GM12878 (cell line): Measurements from ENCODE around the gene RBMS1. TPM values are rescaled to one million over a fixed set of nuclear protein-coding genes. Genes with fewer than 3 reads are reported as not detected.

ENCODE experiments used
- ATAC-seq: fragments of 200-7000 bp; cut with Tn5 transposase; 3 replicates; pipeline ENCODE4 v1.9.1; 2020; ENCODE audit warnings: mild to moderate bottlenecking, moderate library complexity
- BruUV-seq: library from RNA; stranded (reverse); fragments of 400-500 nt; replicated peaks from 2 replicates; lab custom pipeline; 2021; lab: Mats Ljungman, UMichigan
- CTCF ChIA-PET: fragments of 300-600 bp; sonication (Branson Sonifier 250); formaldehyde crosslinking; extraction: SDS; loops from one replicate; lab custom pipeline; 2021; ENCODE audit warnings: inconsistent platforms; lab: Yijun Ruan, JAX
- POLR2A ChIA-PET: fragments of 350-600 bp; formaldehyde crosslinking; extraction: SDS; loops from one replicate; lab custom pipeline; 2021; ENCODE audit warnings: inconsistent platforms; lab: Charles Lee
- RAD21 ChIA-PET: fragments of 300-600 bp; sonication (Branson Sonifier 250); formaldehyde crosslinking; loops from one replicate; lab custom pipeline; 2023; ENCODE audit warnings: antibody characterized with exemption; ENCODE audit not compliant: unreplicated experiment; lab: Charles Lee
- SMC1A ChIA-PET: fragments of 300-600 bp; sonication (Branson Sonifier 250); formaldehyde crosslinking; loops from one replicate; lab custom pipeline; 2023; ENCODE audit not compliant: unreplicated experiment, uncharacterized antibody; lab: Charles Lee
- DNase-seq: peaks from one replicate; pipeline ENCODE4 v3.0.0-alpha.2; 2011; ENCODE audit warnings: low read depth, low spot score
- FAIRE-seq: peaks from 3 replicates; lab custom pipeline; 2011; peaks lifted over from hg19 to GRCh38; lab: Jason Lieb, UNC
- H2AFZ ChIP-seq: 2 replicates; pipeline ENCODE4 v1.6.0; 2011; ENCODE audit warnings: low read depth, low read length, control low read depth; ENCODE audit not compliant: control insufficient read depth
- H3K27ac ChIP-seq: 2 replicates; pipeline ENCODE4 v1.5.1; 2011; ENCODE audit warnings: control low read depth; ENCODE audit not compliant: control insufficient read depth, insufficient read depth
- H3K27me3 ChIP-seq, 2 experiments: replicated peaks in 1 of 2; 2 replicates each; pipeline versions ENCODE4 v1.6.0 to v1.6.1; 2011; ENCODE audit warnings: low read length in 1 of 2; ENCODE audit not compliant: control insufficient read depth in 2 of 2, insufficient read depth in 2 of 2
- H3K36me3 ChIP-seq, 2 experiments: 2 replicates each; pipeline ENCODE4 v1.5.1; 2011; ENCODE audit warnings: low read length in 1 of 2; ENCODE audit not compliant: control insufficient read depth in 2 of 2, insufficient read depth in 2 of 2
- H3K4me1 ChIP-seq: 2 replicates; pipeline ENCODE4 v1.6.1; 2011; ENCODE audit warnings: mild to moderate bottlenecking, low read length, moderate library complexity, mixed read lengths; ENCODE audit not compliant: control insufficient read depth, insufficient read depth
- H3K4me2 ChIP-seq: 2 replicates; pipeline ENCODE4 v1.6.0; 2011; ENCODE audit warnings: control low read depth; ENCODE audit not compliant: control insufficient read depth, insufficient read depth
- H3K4me3 ChIP-seq: fragments of 200-600 bp; sonication (generic); 2 replicates; pipeline ENCODE4 v1.5.1; 2016
- H3K79me2 ChIP-seq: 2 replicates; pipeline ENCODE4 v1.6.0; 2011; ENCODE audit warnings: low read length; ENCODE audit not compliant: control insufficient read depth, insufficient read depth
- H3K9ac ChIP-seq: 2 replicates; pipeline ENCODE4 v1.8.0; 2011; ENCODE audit warnings: low read length, control low read depth, mixed read lengths; ENCODE audit not compliant: control insufficient read depth, insufficient read depth
- H3K9me3 ChIP-seq: replicated peaks from 3 replicates; pipeline ENCODE4 v1.5.1; 2011; ENCODE audit warnings: mild to moderate bottlenecking, low read length; ENCODE audit not compliant: control insufficient read depth, insufficient read depth
- H4K20me1 ChIP-seq: 2 replicates; pipeline ENCODE4 v1.6.0; 2011; ENCODE audit not compliant: control insufficient read depth, insufficient read depth
- ELK1 ChIP-seq: IDR thresholded peaks from 2 replicates; pipeline ENCODE4 v1.6.1; 2012; ENCODE audit warnings: low read depth, low read length, improper control_type of control experiment
- IRF4 ChIP-seq: IDR thresholded peaks from 2 replicates; pipeline ENCODE4 v1.6.1; 2011; ENCODE audit warnings: low read depth, low read length
- JUNB ChIP-seq: IDR thresholded peaks from 2 replicates; pipeline ENCODE4 v1.6.1; 2016; ENCODE audit warnings: antibody characterized with exemption, mild to moderate bottlenecking
- PAX5 ChIP-seq: IDR thresholded peaks from 2 replicates; pipeline ENCODE4 v1.6.1; 2011; ENCODE audit warnings: low read depth, low read length, borderline replicate concordance
- REST ChIP-seq: IDR thresholded peaks from 2 replicates; pipeline ENCODE4 v1.6.1; 2012; ENCODE audit warnings: mild to moderate bottlenecking, low read depth, low read length
- ZBTB4 ChIP-seq: fragments of 450-650 bp; formaldehyde crosslinking; IDR thresholded peaks from 2 replicates; pipeline ENCODE4 v1.4.0; 2022; ENCODE audit warnings: mild to moderate bottlenecking, moderate library complexity
- ZNF592 ChIP-seq: fragments of 450-650 bp; IDR thresholded peaks from 2 replicates; pipeline ENCODE4 v1.6.1; 2017; ENCODE audit warnings: mild to moderate bottlenecking, moderate library complexity
- WGBS: methylation state at CpG from one replicate; pipeline ENCODE4 v1.1.6; 2016; ENCODE audit warnings: low lambda C conversion rate; ENCODE audit not compliant: insufficient replicate concordance, insufficient coverage; ENCODE audit errors: missing lambda C conversion rate; 5-methylcytosine and 5-hydroxymethylcytosine counted together
- in situ Hi-C: fragments of 300-500 bp; cut with MboI; formaldehyde crosslinking; loops from 9 replicates; pipeline ENCODE4 v1.14.3; 2018; ENCODE audit warnings: mixed read lengths
- intact Hi-C: fragments of 100-400 bp; cut with micrococcal nuclease; formaldehyde crosslinking; loops from one replicate; pipeline ENCODE4 v1.14.2; 2022; ENCODE audit not compliant: unreplicated experiment
- polyA plus RNA-seq, 11 experiments: library from polyadenylated mRNA; depleted of rRNA in 4 of 11; unstranded in 6 of 11; stranded (reverse) in 5 of 11; fragments of >200 nt; fragmentation: Nextera tagmentation in 4 of 11; fragmentation: Illumina TruSeq in 1 of 11; extraction: Ambion mirVana in 4 of 11; extraction: Trizol in 1 of 11; gene quantifications; 1 replicate in 1 of 11; 2 replicates in 10 of 11; pipeline versions ENCODE4 v1.2.1 to v1.2.3, GENCODE V29; 2011 to 2016; ENCODE audit warnings: inconsistent platforms in 2 of 11, missing spikeins in 2 of 11, low read depth in 1 of 11
- total RNA-seq, 4 experiments: library from RNA; depleted of rRNA in 3 of 4; stranded (reverse); fragments of >200 nt in 3 of 4; fragmentation: Illumina TruSeq in 1 of 4; extraction: Trizol in 1 of 4; gene quantifications; 2 replicates each; pipeline versions ENCODE4 v1.2.1 to v1.2.3, GENCODE V29; 2013 to 2021
- TF ChIP-seq, protein P1 (sequence below): fragments of 450-650 bp; IDR thresholded peaks from 2 replicates; pipeline ENCODE4 v1.6.1; 2017; ENCODE audit warnings: mild to moderate bottlenecking

The RBMS1 gene
- total and polyA plus RNA-seq, 10 of the 15 experiments (the other 5 are each of a cell fraction or from before 2014, with no cell fraction given) = 0.04 to 0.31 (median 0.17) TPM; not detected in 1

DNA sequence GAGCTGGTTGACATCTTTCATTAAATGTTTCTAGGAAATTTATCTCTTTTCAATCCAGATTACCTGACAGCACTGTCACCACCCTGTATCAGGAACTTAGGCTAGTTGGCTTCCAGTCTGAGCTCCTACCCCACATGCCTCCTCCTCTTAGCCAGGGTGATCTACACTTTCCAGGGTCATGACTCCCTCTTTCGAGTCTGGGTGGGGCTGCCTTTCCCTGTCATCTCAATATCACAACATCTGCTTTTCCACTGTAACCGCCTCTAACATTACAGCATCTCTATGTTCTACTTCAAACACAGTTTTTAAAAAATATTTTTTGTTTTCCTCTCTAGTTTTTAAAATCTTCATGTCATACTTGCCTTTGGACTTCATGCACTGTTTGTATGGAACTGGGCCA lies 129.2 kb downstream of the RBMS1 start (continued):
- TF ChIP-seq ZBTB4 = no peak
- no peak for TF ChIP-seq ELK1

- intact Hi-C loops = no loop called here
- in situ Hi-C loops = no loop called here
- CTCF ChIA-PET = interaction anchor here (2.3 kb wide), 1 partner anchor 11 kb away, joined by 5 read pairs; no protein-coding TSS in a partner anchor
- DNase-seq (no peak), FAIRE-seq (no peak), ATAC-seq (no peak)
- Histone ChIP-seq H3K27ac (no peak overlapping the region), H3K27me3 (no peaks in the 10 kb centered on the region; a peak in 1 of 4 replicates), H3K79me2 (no peaks in the 10 kb centered on the region), H2AFZ (no peak overlapping the region), H3K9ac (no peak overlapping the region), H4K20me1 (no peaks in the 10 kb centered on the region), H3K4me2 (no peak overlapping the region), H3K4me3 (no peak overlapping the region), H3K4me1 (no peaks in the 10 kb centered on the region), H3K9me3 (no peaks in the 10 kb centered on the region), H3K36me3 (no peaks in the 10 kb centered on the region)
- POLR2A ChIA-PET = no interaction called here
- RAD21 ChIA-PET = no interaction called here
- no TSS peak for BruUV-seq
- SMC1A ChIA-PET = interaction anchor here (0.9 kb wide), 1 partner anchor 36 kb away, joined by 3 read pairs; no protein-coding TSS in a partner anchor
- WGBS = 35% methylated on average over 3 of the region's 3 CpGs
- no peak for TF ChIP-seq JUNB
- no peak for TF ChIP-seq IRF4
- TF ChIP-seq, protein P1, sequence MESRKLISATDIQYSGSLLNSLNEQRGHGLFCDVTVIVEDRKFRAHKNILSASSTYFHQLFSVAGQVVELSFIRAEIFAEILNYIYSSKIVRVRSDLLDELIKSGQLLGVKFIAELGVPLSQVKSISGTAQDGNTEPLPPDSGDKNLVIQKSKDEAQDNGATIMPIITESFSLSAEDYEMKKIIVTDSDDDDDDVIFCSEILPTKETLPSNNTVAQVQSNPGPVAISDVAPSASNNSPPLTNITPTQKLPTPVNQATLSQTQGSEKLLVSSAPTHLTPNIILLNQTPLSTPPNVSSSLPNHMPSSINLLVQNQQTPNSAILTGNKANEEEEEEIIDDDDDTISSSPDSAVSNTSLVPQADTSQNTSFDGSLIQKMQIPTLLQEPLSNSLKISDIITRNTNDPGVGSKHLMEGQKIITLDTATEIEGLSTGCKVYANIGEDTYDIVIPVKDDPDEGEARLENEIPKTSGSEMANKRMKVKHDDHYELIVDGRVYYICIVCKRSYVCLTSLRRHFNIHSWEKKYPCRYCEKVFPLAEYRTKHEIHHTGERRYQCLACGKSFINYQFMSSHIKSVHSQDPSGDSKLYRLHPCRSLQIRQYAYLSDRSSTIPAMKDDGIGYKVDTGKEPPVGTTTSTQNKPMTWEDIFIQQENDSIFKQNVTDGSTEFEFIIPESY = no peak
- TF ChIP-seq PAX5 = no peak
- no peak for TF ChIP-seq ZNF592
- TF ChIP-seq REST = no peak
These were observed 129.6 kb downstream of the RBMS1 start for GRCh38 chr2:160363961-160364360.
